Ovary (tissue), 3 donors: ENCODE results near the gene FOXP1.

ENCODE experiments used
- CTCF ChIP-seq, 3 donors: fragments of 450-650 bp in 2 of 3; fragments of 200-600 bp in 1 of 3; IDR thresholded peaks; one replicate each; pipeline versions ENCODE4 v1.5.1 to v1.8.0; 2016 to 2022; ENCODE audit warnings: antibody characterized with exemption in 3 of 3, mild to moderate bottlenecking in 1 of 3
- EP300 ChIP-seq: sonication (generic); formaldehyde crosslinking; IDR thresholded peaks from one replicate; pipeline ENCODE4 v1.6.1; 2017; ENCODE audit warnings: antibody characterized with exemption
- POLR2A ChIP-seq: fragments of 450-650 bp; IDR thresholded peaks from one replicate; pipeline ENCODE4 v1.6.1; 2017; ENCODE audit warnings: antibody characterized with exemption, mild to moderate bottlenecking, moderate library complexity
- donor health status: DM: no; HTN: no; CAD: no.

- TF ChIP-seq CTCF (IDR thresholded peaks at IDR 0.05) (no peak), POLR2A (no peak), EP300 (no peak)
These were observed 454.6 kb downstream of the FOXP1 start for GRCh38 chr3:71128961-71129360.
